WTC11 (cell line): ENCODE data around the gene COG2. TPM values are rescaled to one million over a fixed set of nuclear protein-coding genes. Genes with fewer than 3 reads are reported as not detected.

Experiments used
- ATAC-seq: fragments of 200-7000 bp; cut with Tn5 transposase; 2 replicates; pipeline ENCODE4 v1.10.0; 2021; ENCODE audit warnings: mild to moderate bottlenecking, moderate library complexity
- CTCF ChIA-PET: fragments of 300-600 bp; sonication (Branson Sonifier 250); formaldehyde crosslinking; loops from one replicate; lab custom pipeline; 2021; ENCODE audit warnings: antibody characterized with exemption; lab: Charles Lee
- POLR2A ChIA-PET: fragments of 350-600 bp; sonication (Branson Sonifier 250); formaldehyde crosslinking; loops from one replicate; lab custom pipeline; 2021; ENCODE audit warnings: antibody characterized with exemption; lab: Charles Lee
- DNase-seq: peaks from one replicate; pipeline ENCODE4 v3.0.0; 2021; ENCODE audit warnings: low spot score
- H3K27ac Mint-ChIP-seq: 2 replicates; pipeline ENCODE4 v1.8.0; 2021; ENCODE audit warnings: mixed read lengths
- H3K27me3 Mint-ChIP-seq: 2 replicates; pipeline ENCODE4 v1.8.0; 2021; ENCODE audit warnings: low read depth, mild to moderate bottlenecking, moderate library complexity, mixed read lengths
- H3K36me3 Mint-ChIP-seq: 2 replicates; pipeline ENCODE4 v1.8.0; 2021; ENCODE audit warnings: mixed read lengths
- H3K4me1 Mint-ChIP-seq: 2 replicates; pipeline ENCODE4 v1.8.0; 2022; ENCODE audit warnings: mixed read lengths
- H3K4me3 Mint-ChIP-seq: 2 replicates; pipeline ENCODE4 v1.8.0; 2021; ENCODE audit warnings: mild to moderate bottlenecking, moderate library complexity, mixed read lengths
- H3K9me3 Mint-ChIP-seq: 2 replicates; pipeline ENCODE4 v1.8.0; 2021; ENCODE audit warnings: mixed read lengths
- FOXK1 ChIP-seq: sonication (generic); formaldehyde crosslinking; IDR thresholded peaks from 2 replicates; pipeline ENCODE4 v1.8.0; 2022; ENCODE audit warnings: mild to moderate bottlenecking, moderate library complexity, missing genetic modification reagents
- GTF2I ChIP-seq: fragments of 250-450 bp; sonication (Bioruptor Pico); conservative IDR thresholded peaks from 2 replicates; pipeline ENCODE4 v1.4.0; 2021; ENCODE audit warnings: mild to moderate bottlenecking
- KAT7 ChIP-seq: sonication (generic); formaldehyde crosslinking; IDR thresholded peaks from 2 replicates; pipeline ENCODE4 v1.8.1; 2023; ENCODE audit warnings: missing genetic modification reagents, mild to moderate bottlenecking, borderline replicate concordance
- MXD4 ChIP-seq: fragments of 250-450 bp; sonication (Bioruptor Pico); IDR thresholded peaks from 2 replicates; pipeline ENCODE4 v1.8.0; 2021; ENCODE audit warnings: mild to moderate bottlenecking, moderate library complexity, borderline replicate concordance
- NR3C1 ChIP-seq: sonication (generic); formaldehyde crosslinking; conservative IDR thresholded peaks from 2 replicates; pipeline ENCODE4 v1.8.1; 2023; ENCODE audit warnings: low read depth, mild to moderate bottlenecking, missing genetic modification reagents
- OVOL2 ChIP-seq: fragments of 250-450 bp; sonication (Bioruptor Pico); IDR thresholded peaks from 2 replicates; pipeline ENCODE4 v1.9.0; 2021; ENCODE audit warnings: mild to moderate bottlenecking, borderline replicate concordance
- SOX15 ChIP-seq: fragments of 250-450 bp; sonication (Bioruptor Pico); IDR thresholded peaks from 2 replicates; pipeline ENCODE4 v1.9.0; 2021; ENCODE audit warnings: mild to moderate bottlenecking
- TEAD1 ChIP-seq: sonication (generic); formaldehyde crosslinking; IDR thresholded peaks from 2 replicates; pipeline ENCODE4 v1.8.0; 2022; ENCODE audit warnings: mild to moderate bottlenecking, missing genetic modification reagents
- ZNF121 ChIP-seq: sonication (generic); formaldehyde crosslinking; IDR thresholded peaks from 2 replicates; pipeline ENCODE4 v1.8.0; 2023; ENCODE audit warnings: missing genetic modification reagents
- ZNF416 ChIP-seq: fragments of 250-450 bp; sonication (Bioruptor Pico); IDR thresholded peaks from 2 replicates; pipeline ENCODE4 v1.9.0; 2021; ENCODE audit warnings: mild to moderate bottlenecking, inconsistent platforms
- total RNA-seq: library from RNA; stranded (reverse); gene quantifications from 3 replicates; pipeline ENCODE4 v1.2.3, GENCODE V29; 2021
- TF ChIP-seq, protein P1 (sequence below): sonication (generic); formaldehyde crosslinking; IDR thresholded peaks from 2 replicates; pipeline ENCODE4 v1.8.0; 2022; ENCODE audit warnings: missing genetic modification reagents
- TF ChIP-seq, protein P2 (sequence below): sonication (generic); formaldehyde crosslinking; conservative IDR thresholded peaks from 2 replicates; pipeline ENCODE4 v1.8.1; 2022; ENCODE audit warnings: mild to moderate bottlenecking, missing genetic modification reagents
- TF ChIP-seq, protein P3 (sequence below): sonication (generic); formaldehyde crosslinking; IDR thresholded peaks from 2 replicates; pipeline ENCODE4 v1.8.0; 2022; ENCODE audit warnings: mild to moderate bottlenecking, missing genetic modification reagents
- TF ChIP-seq, protein P4 (sequence below): sonication (generic); formaldehyde crosslinking; IDR thresholded peaks from 2 replicates; pipeline ENCODE4 v1.8.1; 2022; ENCODE audit warnings: mild to moderate bottlenecking, missing genetic modification reagents, moderate library complexity, borderline replicate concordance
- TF ChIP-seq, protein P5 (sequence below): sonication (generic); formaldehyde crosslinking; IDR thresholded peaks from 2 replicates; pipeline ENCODE4 v1.8.1; 2022; ENCODE audit warnings: low read depth, missing genetic modification reagents, borderline replicate concordance
- TF ChIP-seq, protein P6 (sequence below): fragments of 200-600 bp; IDR thresholded peaks from 2 replicates; pipeline ENCODE4 v1.8.0; 2022; ENCODE audit warnings: antibody characterized with exemption
- TF ChIP-seq, protein P7 (sequence below): sonication (generic); formaldehyde crosslinking; IDR thresholded peaks from 2 replicates; pipeline ENCODE4 v1.8.1; 2023; ENCODE audit warnings: mild to moderate bottlenecking, missing genetic modification reagents, moderate library complexity
- TF ChIP-seq, protein P8 (sequence below): fragments of 250-450 bp; sonication (Bioruptor Pico); conservative IDR thresholded peaks from 2 replicates; pipeline ENCODE4 v1.9.0; 2021; ENCODE audit warnings: mild to moderate bottlenecking

Gene COG2
- total RNA-seq, 1 experiment from 2014 or later, result 30.9 TPM

DNA sequence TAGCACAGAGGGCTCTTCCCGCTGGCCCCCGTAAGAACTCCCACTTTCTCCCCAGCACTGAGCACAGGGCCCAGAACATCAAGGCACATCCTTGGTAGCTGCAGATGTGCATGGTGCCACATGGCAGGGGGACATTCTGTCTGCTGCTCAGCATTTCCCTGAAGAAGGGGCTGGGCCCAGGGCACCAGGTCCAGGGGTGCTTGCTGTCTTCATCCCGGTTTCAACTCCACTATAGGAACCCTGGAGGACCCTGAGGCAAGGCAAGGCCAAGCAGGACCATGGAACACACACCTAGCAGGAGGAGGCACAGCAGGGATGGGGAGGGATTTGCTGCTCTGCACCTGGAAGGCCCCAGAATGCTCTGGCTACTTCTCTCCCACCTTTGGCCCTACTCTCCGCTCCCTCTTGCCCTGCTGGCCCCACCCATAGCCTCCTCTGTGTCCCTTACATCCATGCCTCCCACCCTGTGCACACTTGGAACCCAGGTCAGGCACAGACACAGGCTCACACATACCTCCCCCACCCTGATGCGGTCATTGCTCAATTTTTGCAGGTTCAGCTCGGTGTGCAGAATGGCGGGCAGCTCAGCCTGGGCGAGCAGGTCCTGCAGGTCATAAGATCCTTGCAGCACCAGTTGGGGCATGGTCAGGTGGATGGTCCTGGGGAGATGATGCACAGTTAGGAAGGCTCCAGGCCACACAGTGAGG, 61.6 kb downstream of the COG2 start (continued):
- TF ChIP-seq, protein P1, sequence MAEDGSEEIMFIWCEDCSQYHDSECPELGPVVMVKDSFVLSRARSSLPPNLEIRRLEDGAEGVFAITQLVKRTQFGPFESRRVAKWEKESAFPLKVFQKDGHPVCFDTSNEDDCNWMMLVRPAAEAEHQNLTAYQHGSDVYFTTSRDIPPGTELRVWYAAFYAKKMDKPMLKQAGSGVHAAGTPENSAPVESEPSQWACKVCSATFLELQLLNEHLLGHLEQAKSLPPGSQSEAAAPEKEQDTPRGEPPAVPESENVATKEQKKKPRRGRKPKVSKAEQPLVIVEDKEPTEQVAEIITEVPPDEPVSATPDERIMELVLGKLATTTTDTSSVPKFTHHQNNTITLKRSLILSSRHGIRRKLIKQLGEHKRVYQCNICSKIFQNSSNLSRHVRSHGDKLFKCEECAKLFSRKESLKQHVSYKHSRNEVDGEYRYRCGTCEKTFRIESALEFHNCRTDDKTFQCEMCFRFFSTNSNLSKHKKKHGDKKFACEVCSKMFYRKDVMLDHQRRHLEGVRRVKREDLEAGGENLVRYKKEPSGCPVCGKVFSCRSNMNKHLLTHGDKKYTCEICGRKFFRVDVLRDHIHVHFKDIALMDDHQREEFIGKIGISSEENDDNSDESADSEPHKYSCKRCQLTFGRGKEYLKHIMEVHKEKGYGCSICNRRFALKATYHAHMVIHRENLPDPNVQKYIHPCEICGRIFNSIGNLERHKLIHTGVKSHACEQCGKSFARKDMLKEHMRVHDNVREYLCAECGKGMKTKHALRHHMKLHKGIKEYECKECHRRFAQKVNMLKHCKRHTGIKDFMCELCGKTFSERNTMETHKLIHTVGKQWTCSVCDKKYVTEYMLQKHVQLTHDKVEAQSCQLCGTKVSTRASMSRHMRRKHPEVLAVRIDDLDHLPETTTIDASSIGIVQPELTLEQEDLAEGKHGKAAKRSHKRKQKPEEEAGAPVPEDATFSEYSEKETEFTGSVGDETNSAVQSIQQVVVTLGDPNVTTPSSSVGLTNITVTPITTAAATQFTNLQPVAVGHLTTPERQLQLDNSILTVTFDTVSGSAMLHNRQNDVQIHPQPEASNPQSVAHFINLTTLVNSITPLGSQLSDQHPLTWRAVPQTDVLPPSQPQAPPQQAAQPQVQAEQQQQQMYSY (CRISPR knock-in tag), result no peak
- TF ChIP-seq, protein P2, sequence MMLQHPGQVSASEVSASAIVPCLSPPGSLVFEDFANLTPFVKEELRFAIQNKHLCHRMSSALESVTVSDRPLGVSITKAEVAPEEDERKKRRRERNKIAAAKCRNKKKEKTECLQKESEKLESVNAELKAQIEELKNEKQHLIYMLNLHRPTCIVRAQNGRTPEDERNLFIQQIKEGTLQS (CRISPR knock-in tag), result no peak
- no peak for TF ChIP-seq GTF2I (CRISPR knock-in tag)
- TF ChIP-seq, protein P3, sequence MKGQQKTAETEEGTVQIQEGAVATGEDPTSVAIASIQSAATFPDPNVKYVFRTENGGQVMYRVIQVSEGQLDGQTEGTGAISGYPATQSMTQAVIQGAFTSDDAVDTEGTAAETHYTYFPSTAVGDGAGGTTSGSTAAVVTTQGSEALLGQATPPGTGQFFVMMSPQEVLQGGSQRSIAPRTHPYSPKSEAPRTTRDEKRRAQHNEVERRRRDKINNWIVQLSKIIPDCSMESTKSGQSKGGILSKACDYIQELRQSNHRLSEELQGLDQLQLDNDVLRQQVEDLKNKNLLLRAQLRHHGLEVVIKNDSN (CRISPR knock-in tag), result no peak
- TF ChIP-seq, protein P4, sequence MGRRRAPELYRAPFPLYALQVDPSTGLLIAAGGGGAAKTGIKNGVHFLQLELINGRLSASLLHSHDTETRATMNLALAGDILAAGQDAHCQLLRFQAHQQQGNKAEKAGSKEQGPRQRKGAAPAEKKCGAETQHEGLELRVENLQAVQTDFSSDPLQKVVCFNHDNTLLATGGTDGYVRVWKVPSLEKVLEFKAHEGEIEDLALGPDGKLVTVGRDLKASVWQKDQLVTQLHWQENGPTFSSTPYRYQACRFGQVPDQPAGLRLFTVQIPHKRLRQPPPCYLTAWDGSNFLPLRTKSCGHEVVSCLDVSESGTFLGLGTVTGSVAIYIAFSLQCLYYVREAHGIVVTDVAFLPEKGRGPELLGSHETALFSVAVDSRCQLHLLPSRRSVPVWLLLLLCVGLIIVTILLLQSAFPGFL (CRISPR knock-in tag), result no peak
- TF ChIP-seq MXD4 (CRISPR knock-in tag), result no peak
- no peak for TF ChIP-seq NR3C1 (CRISPR knock-in tag)

DNA sequence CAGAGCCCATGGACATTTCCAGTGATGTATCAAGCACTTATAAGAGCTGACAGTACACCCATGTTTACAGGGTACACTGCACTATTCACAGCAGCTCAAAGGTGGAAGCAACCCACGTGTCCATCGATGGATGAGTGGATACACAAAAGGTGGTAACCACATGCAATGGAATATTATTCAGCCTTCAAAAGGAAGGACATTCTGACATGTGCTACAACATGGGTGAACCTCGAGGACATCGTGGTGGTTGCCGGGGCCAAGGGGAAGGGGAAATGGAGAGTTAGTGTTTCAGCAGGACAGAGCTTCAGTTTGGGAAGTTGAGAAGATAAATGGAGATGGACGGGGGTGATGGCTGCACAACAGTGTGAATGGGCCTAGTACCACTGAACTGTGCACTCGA, 62.5 kb downstream of the COG2 start:
- Mint-ChIP-seq H3K4me1 (peaks cover 10% of the 10 kb centered on the region), H3K27me3 (peaks cover 3% of the 10 kb centered on the region; the same call in 1 of the 2 replicates), H3K4me3 (no peak overlapping the region), H3K9me3 (no peaks in the 10 kb centered on the region), H3K27ac (no peak overlapping the region), H3K36me3 (no peaks in the 10 kb centered on the region)
- no peak for TF ChIP-seq KAT7 (CRISPR knock-in tag)
- no peak for TF ChIP-seq SOX15 (CRISPR knock-in tag)
- TF ChIP-seq, protein P5, sequence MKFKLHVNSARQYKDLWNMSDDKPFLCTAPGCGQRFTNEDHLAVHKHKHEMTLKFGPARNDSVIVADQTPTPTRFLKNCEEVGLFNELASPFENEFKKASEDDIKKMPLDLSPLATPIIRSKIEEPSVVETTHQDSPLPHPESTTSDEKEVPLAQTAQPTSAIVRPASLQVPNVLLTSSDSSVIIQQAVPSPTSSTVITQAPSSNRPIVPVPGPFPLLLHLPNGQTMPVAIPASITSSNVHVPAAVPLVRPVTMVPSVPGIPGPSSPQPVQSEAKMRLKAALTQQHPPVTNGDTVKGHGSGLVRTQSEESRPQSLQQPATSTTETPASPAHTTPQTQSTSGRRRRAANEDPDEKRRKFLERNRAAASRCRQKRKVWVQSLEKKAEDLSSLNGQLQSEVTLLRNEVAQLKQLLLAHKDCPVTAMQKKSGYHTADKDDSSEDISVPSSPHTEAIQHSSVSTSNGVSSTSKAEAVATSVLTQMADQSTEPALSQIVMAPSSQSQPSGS (CRISPR knock-in tag), result no peak
- TF ChIP-seq FOXK1, result no peak
- no peak for TF ChIP-seq ZNF416 (CRISPR knock-in tag)
- TF ChIP-seq, protein P6, sequence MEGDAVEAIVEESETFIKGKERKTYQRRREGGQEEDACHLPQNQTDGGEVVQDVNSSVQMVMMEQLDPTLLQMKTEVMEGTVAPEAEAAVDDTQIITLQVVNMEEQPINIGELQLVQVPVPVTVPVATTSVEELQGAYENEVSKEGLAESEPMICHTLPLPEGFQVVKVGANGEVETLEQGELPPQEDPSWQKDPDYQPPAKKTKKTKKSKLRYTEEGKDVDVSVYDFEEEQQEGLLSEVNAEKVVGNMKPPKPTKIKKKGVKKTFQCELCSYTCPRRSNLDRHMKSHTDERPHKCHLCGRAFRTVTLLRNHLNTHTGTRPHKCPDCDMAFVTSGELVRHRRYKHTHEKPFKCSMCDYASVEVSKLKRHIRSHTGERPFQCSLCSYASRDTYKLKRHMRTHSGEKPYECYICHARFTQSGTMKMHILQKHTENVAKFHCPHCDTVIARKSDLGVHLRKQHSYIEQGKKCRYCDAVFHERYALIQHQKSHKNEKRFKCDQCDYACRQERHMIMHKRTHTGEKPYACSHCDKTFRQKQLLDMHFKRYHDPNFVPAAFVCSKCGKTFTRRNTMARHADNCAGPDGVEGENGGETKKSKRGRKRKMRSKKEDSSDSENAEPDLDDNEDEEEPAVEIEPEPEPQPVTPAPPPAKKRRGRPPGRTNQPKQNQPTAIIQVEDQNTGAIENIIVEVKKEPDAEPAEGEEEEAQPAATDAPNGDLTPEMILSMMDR, result no peak
- TF ChIP-seq ZNF121 (CRISPR knock-in tag), result no peak
- no peak for TF ChIP-seq TEAD1 (CRISPR knock-in tag)
- TF ChIP-seq, protein P4 (CRISPR knock-in tag), result no peak
- no peak for TF ChIP-seq OVOL2 (CRISPR knock-in tag)
- TF ChIP-seq, protein P7, sequence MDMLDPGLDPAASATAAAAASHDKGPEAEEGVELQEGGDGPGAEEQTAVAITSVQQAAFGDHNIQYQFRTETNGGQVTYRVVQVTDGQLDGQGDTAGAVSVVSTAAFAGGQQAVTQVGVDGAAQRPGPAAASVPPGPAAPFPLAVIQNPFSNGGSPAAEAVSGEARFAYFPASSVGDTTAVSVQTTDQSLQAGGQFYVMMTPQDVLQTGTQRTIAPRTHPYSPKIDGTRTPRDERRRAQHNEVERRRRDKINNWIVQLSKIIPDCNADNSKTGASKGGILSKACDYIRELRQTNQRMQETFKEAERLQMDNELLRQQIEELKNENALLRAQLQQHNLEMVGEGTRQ, result no peak
- TF ChIP-seq, protein P8, sequence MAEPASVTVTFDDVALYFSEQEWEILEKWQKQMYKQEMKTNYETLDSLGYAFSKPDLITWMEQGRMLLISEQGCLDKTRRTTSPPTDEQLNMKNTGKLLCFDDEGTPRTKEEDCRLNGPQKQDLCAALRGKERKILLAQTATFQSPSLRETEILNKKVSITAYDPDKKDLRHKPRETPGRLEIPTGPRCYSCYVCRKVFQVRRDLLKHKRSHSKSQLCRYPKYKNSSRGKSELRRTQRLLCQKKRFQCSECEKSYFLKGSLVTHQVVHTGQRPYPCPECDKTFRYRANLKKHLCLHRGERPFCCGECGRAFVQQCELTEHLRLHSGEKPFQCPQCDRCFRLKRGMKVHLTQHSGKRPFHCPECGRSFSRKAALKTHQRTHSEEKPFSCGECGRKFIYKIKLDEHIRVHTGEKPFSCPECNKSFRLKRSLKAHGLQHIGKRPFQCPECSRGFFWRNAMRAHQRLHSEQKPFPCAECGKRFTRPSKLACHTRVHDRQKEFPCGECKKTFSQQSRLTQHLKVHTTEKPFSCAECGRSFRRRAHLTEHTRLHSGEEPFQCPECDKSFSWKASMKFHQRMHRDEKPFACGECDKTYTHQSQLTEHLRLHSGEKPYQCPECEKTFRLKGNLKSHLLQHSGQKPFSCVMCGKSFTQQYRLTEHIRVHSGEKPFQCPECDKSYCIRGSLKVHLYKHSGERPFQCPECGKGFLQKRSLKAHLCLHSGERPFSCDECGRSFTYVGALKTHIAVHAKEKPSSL (CRISPR knock-in tag), result no peak
- CTCF ChIA-PET, result no interaction called here
- DNase-seq, result no peak
- POLR2A ChIA-PET, result no interaction called here
- no peak for ATAC-seq
